ENCODE data around the gene TOMM20. TPM values are rescaled to one million over a fixed set of nuclear protein-coding genes. Genes with fewer than 3 reads are reported as not detected.
"Not testable (repeated sequence)": the region's sequence is repeated elsewhere in the genome, so short reads cannot be mapped to it uniquely, and the experiment has no call there.

The TOMM20 gene
- 65.5 and 78.0 TPM in 2 replicates for total RNA-seq (2014; rRNA removed; shearing (Covaris generic))

DNA sequence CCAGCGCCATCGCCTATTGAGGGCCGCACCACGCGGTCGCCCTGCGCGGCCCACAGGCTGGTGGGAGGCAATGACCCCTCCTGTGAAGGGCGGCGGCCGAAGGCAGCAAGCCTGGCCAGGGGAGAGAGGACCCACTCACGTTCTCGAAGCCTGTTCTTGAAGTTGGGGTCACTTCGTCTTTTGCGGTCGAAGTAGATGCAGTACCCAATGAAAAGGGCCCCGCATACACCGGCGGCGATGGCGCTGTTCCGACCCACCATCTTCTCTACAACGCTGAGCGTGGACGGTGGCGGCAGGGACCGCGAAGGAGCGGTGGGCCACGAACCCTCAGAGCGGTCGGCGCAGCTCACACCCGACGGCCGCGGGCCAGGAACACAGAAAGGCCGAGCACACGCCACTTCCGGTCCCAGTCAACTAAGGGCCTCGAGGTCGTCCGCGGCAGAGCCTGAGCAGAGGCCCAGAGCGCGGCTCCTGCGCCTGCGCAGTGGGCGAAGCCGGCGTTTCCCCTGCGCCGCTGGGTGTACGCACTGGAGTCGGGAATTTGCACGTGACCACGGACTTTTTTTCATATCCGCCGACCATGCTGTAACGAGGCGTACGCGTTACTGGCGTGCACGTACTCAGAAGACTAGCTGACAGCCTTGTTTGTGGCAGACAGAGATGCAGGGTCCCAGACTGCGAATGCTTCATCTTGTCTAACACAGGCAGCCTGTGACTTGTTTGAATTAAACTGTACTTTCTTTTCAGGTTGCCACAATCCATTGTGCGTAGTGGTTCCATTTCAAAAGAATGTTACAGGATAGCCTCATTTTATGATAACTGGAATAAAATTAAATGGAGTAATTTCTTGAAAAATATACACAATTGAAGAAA is at the start of gene TOMM20:
Gene TOMM20, minus strand, starts transcription at position 382 of the 873 bp plus-strand sequence. Its CDS starts 122 bp downstream, at position 260.
- Histone ChIP-seq H3K4me3 (peak within 1 kb of the TSS; percentile 83), H3K27ac (peak within 1 kb of the TSS; percentile 84)

GRCh38 chr1:235176486-235176885 is 47.8 kb upstream of the TOMM20 start:
- Histone ChIP-seq H3K9me3 (replicated peaks) (no peaks in the 10 kb centered on the region), H3K4me3 (no peak overlapping the region), H3K36me3 (peaks cover 57% of the 10 kb centered on the region), H3K27me3 (replicated peaks) (no peaks in the 10 kb centered on the region), H3K27ac (no peak overlapping the region), H3K4me1 (replicated peaks) (no peaks in the 10 kb centered on the region)
- DNase-seq (ENCODE audit: low read depth in 1 of 2, low spot score in 2 of 2), result no peak

More for the DNA sequence above, at the start of gene TOMM20:
- peak; percentile 91 to 96 for DNase-seq (ENCODE audit: low read depth in 1 of 2, low spot score in 2 of 2)
- Histone ChIP-seq H3K9me3 (replicated peaks) (no peaks in the 10 kb centered on the region), H3K36me3 (peaks cover 60% of the 10 kb centered on the region), H3K27me3 (replicated peaks) (no peaks in the 10 kb centered on the region), H3K4me1 (replicated peaks) (peaks cover 14% of the 10 kb centered on the region)

DNA sequence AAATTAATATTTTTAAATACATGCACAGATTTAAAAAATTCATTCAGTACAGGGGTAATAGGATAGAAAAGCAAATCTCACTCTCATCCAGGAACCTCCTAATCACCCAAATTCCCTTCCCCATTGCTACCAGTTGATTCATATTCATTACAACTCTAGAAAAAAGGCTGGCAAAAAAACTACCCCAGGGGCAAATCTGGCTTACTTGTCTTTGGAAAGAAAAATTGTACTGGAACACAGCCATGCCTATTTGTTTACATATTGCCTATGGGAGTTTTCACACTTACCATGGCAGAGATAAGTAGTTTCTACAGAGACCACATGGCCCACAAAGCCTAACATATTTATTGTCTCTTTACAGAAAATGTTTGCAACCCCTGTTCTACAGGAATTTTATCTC is 41.3 kb upstream of the TOMM20 start:
- peaks cover 61% of the 10 kb centered on the region for H3K36me3 ChIP-seq

DNA sequence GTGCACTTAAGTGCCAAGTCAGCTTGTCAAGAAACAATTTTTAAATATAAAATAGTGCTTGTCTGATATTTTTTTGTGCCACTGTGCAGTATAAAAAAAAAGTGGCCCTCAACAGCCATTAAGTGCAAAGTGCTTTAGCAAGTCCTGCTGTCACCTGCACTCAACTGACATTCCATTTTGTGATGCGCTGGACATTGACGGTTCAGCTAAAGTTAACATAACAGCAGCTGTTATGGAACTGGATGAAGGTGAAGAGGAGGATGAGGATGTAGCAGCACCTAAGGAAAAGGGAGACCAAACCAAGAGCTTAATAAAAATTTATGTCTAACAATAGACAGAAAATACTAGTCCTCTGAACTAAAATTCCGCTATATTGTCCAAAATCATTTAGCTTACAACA is 39.7 kb upstream of the TOMM20 start:
- H3K36me3 ChIP-seq, result peaks cover 49% of the 10 kb centered on the region
- H3K4me3 ChIP-seq, result no peak overlapping the region
- DNase-seq (ENCODE audit: low read depth in 1 of 2, low spot score in 2 of 2), result no peak
- H3K4me1 ChIP-seq (replicated peaks), result no peaks in the 10 kb centered on the region
- no peaks in the 10 kb centered on the region for H3K9me3 ChIP-seq (replicated peaks)
- H3K27me3 ChIP-seq (replicated peaks), result no peaks in the 10 kb centered on the region
- no peak overlapping the region for H3K27ac ChIP-seq

More for the DNA sequence above, 41.3 kb upstream of the TOMM20 start:
- H3K27ac ChIP-seq, result no peak overlapping the region
- no peak overlapping the region for H3K4me3 ChIP-seq
- no peaks in the 10 kb centered on the region for H3K9me3 ChIP-seq (replicated peaks)
- H3K27me3 ChIP-seq (replicated peaks), result no peaks in the 10 kb centered on the region
- H3K4me1 ChIP-seq (replicated peaks), result no peaks in the 10 kb centered on the region
- DNase-seq (ENCODE audit: low read depth in 1 of 2, low spot score in 2 of 2), result no peak

GRCh38 chr1:235161685-235162327 is 33.2 kb upstream of the TOMM20 start:
- Histone ChIP-seq H3K4me3 (peak overlapping the region; percentile 65), H3K9me3 (replicated peaks) (no peaks in the 10 kb centered on the region), H3K4me1 (replicated peaks) (peaks cover 9% of the 10 kb centered on the region), H3K36me3 (peaks cover 39% of the 10 kb centered on the region), H3K27me3 (replicated peaks) (no peaks in the 10 kb centered on the region), H3K27ac (peak overlapping the region; percentile 82)
- DNase-seq (ENCODE audit: low read depth in 1 of 2, low spot score in 2 of 2), result no peak

- peaks cover 9% of the 10 kb centered on the region for H3K4me1 ChIP-seq (replicated peaks)
These were observed 32.5 kb upstream of the TOMM20 start, which contains the start of gene RBM34 for GRCh38 chr1:235160957-235161684. Gene RBM34, minus strand, starts transcription at chr1:235161250. Its CDS starts 24 bp downstream, at chr1:235161226.

DNA sequence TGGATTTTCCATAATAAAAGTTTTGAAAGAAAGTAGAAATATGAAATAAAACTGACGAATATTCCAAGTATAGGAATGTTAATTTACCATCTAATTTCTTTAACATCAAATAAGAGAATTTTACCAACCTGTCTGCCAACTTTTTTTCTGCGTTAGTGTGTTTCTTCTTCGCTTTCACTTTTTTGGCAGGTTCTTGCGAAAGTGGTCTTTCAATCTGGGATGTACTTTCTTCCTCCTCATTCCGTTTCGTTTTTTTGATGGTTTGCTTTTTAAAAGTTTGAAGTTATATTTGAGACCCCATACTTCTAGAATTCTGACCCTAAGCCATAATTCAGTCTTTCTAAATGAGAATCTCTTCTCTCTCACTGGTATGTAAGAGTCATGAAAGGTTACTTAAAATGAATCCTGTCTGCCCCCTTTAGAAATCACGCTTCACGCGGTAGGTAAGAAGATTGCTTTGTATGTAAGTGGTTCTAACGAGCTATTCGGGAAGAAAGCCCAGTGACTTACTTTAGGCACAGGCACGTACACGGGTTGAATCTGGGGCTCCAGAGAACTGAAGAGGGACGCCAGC is 31.8 kb upstream of the TOMM20 start:
- Histone ChIP-seq H3K4me3 (peak overlapping the region; percentile 65), H3K27ac (peak overlapping the region; percentile 82), H3K36me3 (peaks cover 47% of the 10 kb centered on the region), H3K27me3 (replicated peaks) (no peaks in the 10 kb centered on the region), H3K4me1 (replicated peaks) (peaks cover 9% of the 10 kb centered on the region), H3K9me3 (replicated peaks) (no peaks in the 10 kb centered on the region)
- DNase-seq (ENCODE audit: low read depth in 1 of 2, low spot score in 2 of 2), result no peak

More at GRCh38 chr1:235160957-235161684, 32.5 kb upstream of the TOMM20 start, which contains the start of gene RBM34:
- H3K36me3 ChIP-seq, result peaks cover 46% of the 10 kb centered on the region
- no peaks in the 10 kb centered on the region for H3K27me3 ChIP-seq (replicated peaks)
- no peaks in the 10 kb centered on the region for H3K9me3 ChIP-seq (replicated peaks)
- H3K4me3 ChIP-seq, result peak within 1 kb of the TSS; percentile 65
- H3K27ac ChIP-seq, result peak within 1 kb of the TSS; percentile 82
- DNase-seq (ENCODE audit: low read depth in 1 of 2, low spot score in 2 of 2), result peak; percentile 93 to 97

GRCh38 chr1:235159930-235160329 is 31.3 kb upstream of the TOMM20 start:
- not testable (repeated sequence) for H3K4me1 ChIP-seq (replicated peaks); DNase-seq (ENCODE audit: low read depth in 1 of 2, low spot score in 2 of 2); H3K9me3 ChIP-seq (replicated peaks); H3K27ac ChIP-seq; H3K27me3 ChIP-seq (replicated peaks)
- H3K36me3 ChIP-seq, result peaks cover 47% of the 10 kb centered on the region
- H3K4me3 ChIP-seq, result peak overlapping the region; percentile 65

DNA sequence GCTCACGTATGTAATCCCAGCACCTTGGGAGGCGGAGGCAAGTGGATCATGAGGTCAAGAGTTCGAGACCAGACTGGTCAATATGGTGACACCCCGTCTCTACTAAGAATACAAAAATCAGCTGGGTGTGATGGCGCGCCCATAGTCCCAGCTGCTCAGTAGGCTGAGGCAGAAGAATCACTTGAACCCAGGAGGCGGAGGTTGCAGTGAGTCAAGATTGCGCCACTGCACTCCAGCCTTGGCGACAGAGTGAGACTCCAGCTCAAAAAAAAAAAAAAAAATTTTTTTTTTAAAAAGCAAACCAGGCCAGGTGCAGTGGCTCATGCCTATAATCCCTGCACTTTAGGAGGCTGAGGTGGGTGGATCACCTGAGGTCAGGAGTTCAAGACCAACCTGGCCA is 30.6 kb upstream of the TOMM20 start:
- H3K36me3 ChIP-seq, result peaks cover 54% of the 10 kb centered on the region
- not testable (repeated sequence) for H3K4me1 ChIP-seq (replicated peaks); H3K27ac ChIP-seq; H3K27me3 ChIP-seq (replicated peaks); H3K9me3 ChIP-seq (replicated peaks); H3K4me3 ChIP-seq; DNase-seq (ENCODE audit: low read depth in 1 of 2, low spot score in 2 of 2)

- DNase-seq (ENCODE audit: low read depth in 1 of 2, low spot score in 2 of 2), result no peak
- peaks cover 9% of the 10 kb centered on the region for H3K4me1 ChIP-seq (replicated peaks)
- no peaks in the 10 kb centered on the region for H3K9me3 ChIP-seq (replicated peaks)
- H3K27ac ChIP-seq, result no peak overlapping the region
- no peak overlapping the region for H3K4me3 ChIP-seq
- H3K27me3 ChIP-seq (replicated peaks), result no peaks in the 10 kb centered on the region
- peaks cover 60% of the 10 kb centered on the region for H3K36me3 ChIP-seq
These were observed 30.0 kb upstream of the TOMM20 start for GRCh38 chr1:235158680-235159079.

DNA sequence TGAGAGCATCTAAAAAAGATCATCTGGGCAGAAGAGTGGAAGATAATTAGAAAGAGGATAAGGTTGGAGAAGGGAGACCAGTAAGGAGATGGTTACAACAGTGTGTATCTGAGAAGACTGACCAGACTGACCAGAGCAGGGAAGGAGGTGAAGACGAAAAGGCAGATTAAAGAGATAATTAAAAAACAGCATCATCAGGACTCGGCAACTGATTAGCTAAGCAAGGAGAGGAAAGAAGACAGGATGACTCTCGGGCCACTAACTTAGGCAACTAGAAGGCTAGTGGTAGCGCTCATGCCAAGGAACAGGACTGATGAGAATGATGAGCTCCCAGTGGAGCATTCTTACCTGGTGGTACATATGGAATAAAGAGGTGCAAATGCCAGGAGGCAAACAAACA is 28.5 kb upstream of the TOMM20 start:
- Histone ChIP-seq H3K27ac (no peak overlapping the region), H3K4me3 (no peak overlapping the region), H3K9me3 (replicated peaks) (no peaks in the 10 kb centered on the region), H3K27me3 (replicated peaks) (no peaks in the 10 kb centered on the region), H3K4me1 (replicated peaks) (peaks cover 9% of the 10 kb centered on the region), H3K36me3 (peaks cover 70% of the 10 kb centered on the region)
- no peak for DNase-seq (ENCODE audit: low read depth in 1 of 2, low spot score in 2 of 2)

DNA sequence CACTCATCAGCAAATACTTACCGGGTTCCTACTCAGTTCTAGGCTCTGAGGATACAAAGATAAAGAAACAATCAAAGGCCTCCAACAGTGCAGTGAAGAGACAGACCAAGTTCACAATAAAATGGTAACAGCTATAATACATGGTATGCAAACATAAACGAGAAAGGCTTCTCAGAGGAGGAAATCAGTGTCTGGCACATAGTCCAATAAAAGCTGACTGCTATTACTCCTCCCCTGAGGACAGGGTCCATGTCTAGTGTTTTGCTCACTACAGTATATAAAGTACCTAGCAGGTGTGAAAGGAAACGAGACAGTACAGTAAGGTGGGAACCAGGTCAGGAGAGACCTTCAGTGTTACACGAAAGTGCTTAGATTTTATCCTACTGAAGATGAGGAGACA is 28.1 kb upstream of the TOMM20 start:
- no peak overlapping the region for H3K4me3 ChIP-seq
- no peaks in the 10 kb centered on the region for H3K9me3 ChIP-seq (replicated peaks)
- H3K27me3 ChIP-seq (replicated peaks), result no peaks in the 10 kb centered on the region
- peaks cover 7% of the 10 kb centered on the region for H3K4me1 ChIP-seq (replicated peaks)
- peaks cover 75% of the 10 kb centered on the region for H3K36me3 ChIP-seq
- H3K27ac ChIP-seq, result no peak overlapping the region
- no peak for DNase-seq (ENCODE audit: low read depth in 1 of 2, low spot score in 2 of 2)

- peaks cover 79% of the 10 kb centered on the region for H3K36me3 ChIP-seq
- no peaks in the 10 kb centered on the region for H3K9me3 ChIP-seq (replicated peaks)
- H3K27me3 ChIP-seq (replicated peaks), result no peaks in the 10 kb centered on the region
- no peak for DNase-seq (ENCODE audit: low read depth in 1 of 2, low spot score in 2 of 2)
- H3K4me3 ChIP-seq, result no peak overlapping the region
- peaks cover 5% of the 10 kb centered on the region; the same call in 1 of the 2 replicates for H3K4me1 ChIP-seq (replicated peaks)
- no peak overlapping the region for H3K27ac ChIP-seq
These were observed 27.6 kb upstream of the TOMM20 start for GRCh38 chr1:235156265-235156664.
